ENCODE results near the gene CRYBG3.

Gene CRYBG3

GRCh38 chr3:97835761-97836160 lies 13.9 kb downstream of the CRYBG3 start:
- Histone ChIP-seq H3K4me1 (ENCODE audit: insufficient read depth, insufficient read length) (no peaks in the 10 kb centered on the region), H3K9me3 (ENCODE audit: insufficient read depth, low read length) (no peaks in the 10 kb centered on the region), H3K9ac (ENCODE audit: insufficient read length, low read depth) (no peak overlapping the region), H3K4me3 (ENCODE audit: insufficient read length, low read depth) (no peak overlapping the region), H3K36me3 (ENCODE audit: insufficient read depth, insufficient read length, low read length) (no peaks in the 10 kb centered on the region), H3K27me3 (ENCODE audit: insufficient read depth, insufficient read length) (no peaks in the 10 kb centered on the region)
- TF ChIP-seq ZNF274 (IDR thresholded peaks at IDR 0.05; ENCODE audit: low read depth, low read length) (no peak), YY1 (IDR thresholded peaks at IDR 0.05; ENCODE audit: insufficient read depth, insufficient read length) (no peak), SUZ12 (IDR thresholded peaks at IDR 0.05; ENCODE audit: extremely low read depth, insufficient read depth, insufficient read length) (no peak)
- no peak for DNase-seq (ENCODE audit: low read depth, low spot score)

GRCh38 chr3:97838393-97838792 lies 16.6 kb downstream of the CRYBG3 start:
- DNase-seq (ENCODE audit: low read depth, low spot score), result no peak
- H3K36me3 ChIP-seq (ENCODE audit: insufficient read depth, insufficient read length, low read length), result no peaks in the 10 kb centered on the region
- TF ChIP-seq SUZ12 (IDR thresholded peaks at IDR 0.05; ENCODE audit: extremely low read depth, insufficient read depth, insufficient read length) (no peak), ZNF274 (IDR thresholded peaks at IDR 0.05; ENCODE audit: low read depth, low read length) (no peak), YY1 (IDR thresholded peaks at IDR 0.05; ENCODE audit: insufficient read depth, insufficient read length) (no peak)
- no peak overlapping the region for H3K4me3 ChIP-seq (ENCODE audit: insufficient read length, low read depth)
- H3K9ac ChIP-seq (ENCODE audit: insufficient read length, low read depth), result no peak overlapping the region
- no peaks in the 10 kb centered on the region for H3K4me1 ChIP-seq (ENCODE audit: insufficient read depth, insufficient read length)
- no peaks in the 10 kb centered on the region for H3K9me3 ChIP-seq (ENCODE audit: insufficient read depth, low read length)
- H3K27me3 ChIP-seq (ENCODE audit: insufficient read depth, insufficient read length), result no peaks in the 10 kb centered on the region

- Histone ChIP-seq H3K36me3 (ENCODE audit: insufficient read depth, insufficient read length, low read length) (no peaks in the 10 kb centered on the region), H3K4me1 (ENCODE audit: insufficient read depth, insufficient read length) (no peaks in the 10 kb centered on the region), H3K9me3 (ENCODE audit: insufficient read depth, low read length) (no peaks in the 10 kb centered on the region), H3K9ac (ENCODE audit: insufficient read length, low read depth) (no peak overlapping the region), H3K27me3 (ENCODE audit: insufficient read depth, insufficient read length) (no peaks in the 10 kb centered on the region), H3K4me3 (ENCODE audit: insufficient read length, low read depth) (no peak overlapping the region)
- DNase-seq (ENCODE audit: low read depth, low spot score), result no peak
- TF ChIP-seq YY1 (IDR thresholded peaks at IDR 0.05; ENCODE audit: insufficient read depth, insufficient read length) (no peak), ZNF274 (IDR thresholded peaks at IDR 0.05; ENCODE audit: low read depth, low read length) (no peak), SUZ12 (IDR thresholded peaks at IDR 0.05; ENCODE audit: extremely low read depth, insufficient read depth, insufficient read length) (no peak)
These were observed 18.1 kb downstream of the CRYBG3 start for GRCh38 chr3:97839944-97840343.

GRCh38 chr3:97841304-97841703 lies 19.5 kb downstream of the CRYBG3 start:
- no peaks in the 10 kb centered on the region for H3K27me3 ChIP-seq (ENCODE audit: insufficient read depth, insufficient read length)
- no peak overlapping the region for H3K4me3 ChIP-seq (ENCODE audit: insufficient read length, low read depth)
- no peaks in the 10 kb centered on the region for H3K9me3 ChIP-seq (ENCODE audit: insufficient read depth, low read length)
- no peak overlapping the region for H3K9ac ChIP-seq (ENCODE audit: insufficient read length, low read depth)
- no peak for DNase-seq (ENCODE audit: low read depth, low spot score)
- TF ChIP-seq YY1 (IDR thresholded peaks at IDR 0.05; ENCODE audit: insufficient read depth, insufficient read length) (no peak), SUZ12 (IDR thresholded peaks at IDR 0.05; ENCODE audit: extremely low read depth, insufficient read depth, insufficient read length) (no peak), ZNF274 (IDR thresholded peaks at IDR 0.05; ENCODE audit: low read depth, low read length) (no peak)
- no peaks in the 10 kb centered on the region for H3K36me3 ChIP-seq (ENCODE audit: insufficient read depth, insufficient read length, low read length)
- H3K4me1 ChIP-seq (ENCODE audit: insufficient read depth, insufficient read length), result no peaks in the 10 kb centered on the region

GRCh38 chr3:97841956-97842355 lies 20.1 kb downstream of the CRYBG3 start:
- DNase-seq (ENCODE audit: low read depth, low spot score), result no peak

GRCh38 chr3:97848779-97849178 lies 27.0 kb downstream of the CRYBG3 start:
- TF ChIP-seq SUZ12 (IDR thresholded peaks at IDR 0.05; ENCODE audit: extremely low read depth, insufficient read depth, insufficient read length), result no peak
- Histone ChIP-seq H3K4me1 (ENCODE audit: insufficient read depth, insufficient read length) (no peaks in the 10 kb centered on the region), H3K36me3 (ENCODE audit: insufficient read depth, insufficient read length, low read length) (no peaks in the 10 kb centered on the region), H3K27me3 (ENCODE audit: insufficient read depth, insufficient read length) (no peaks in the 10 kb centered on the region), H3K9ac (ENCODE audit: insufficient read length, low read depth) (no peak overlapping the region), H3K4me3 (ENCODE audit: insufficient read length, low read depth) (no peak overlapping the region), H3K9me3 (ENCODE audit: insufficient read depth, low read length) (no peaks in the 10 kb centered on the region)
- DNase-seq (ENCODE audit: low read depth, low spot score), result no peak

More at GRCh38 chr3:97841956-97842355, 20.1 kb downstream of the CRYBG3 start:
- H3K36me3 ChIP-seq (ENCODE audit: insufficient read depth, insufficient read length, low read length), result no peaks in the 10 kb centered on the region
- TF ChIP-seq SUZ12 (IDR thresholded peaks at IDR 0.05; ENCODE audit: extremely low read depth, insufficient read depth, insufficient read length), result no peak
- no peaks in the 10 kb centered on the region for H3K4me1 ChIP-seq (ENCODE audit: insufficient read depth, insufficient read length)
- no peaks in the 10 kb centered on the region for H3K27me3 ChIP-seq (ENCODE audit: insufficient read depth, insufficient read length)
- no peaks in the 10 kb centered on the region for H3K9me3 ChIP-seq (ENCODE audit: insufficient read depth, low read length)
- H3K9ac ChIP-seq (ENCODE audit: insufficient read length, low read depth), result no peak overlapping the region
- no peak overlapping the region for H3K4me3 ChIP-seq (ENCODE audit: insufficient read length, low read depth)

GRCh38 chr3:97857401-97857800 lies 35.6 kb downstream of the CRYBG3 start:
- no peaks in the 10 kb centered on the region for H3K36me3 ChIP-seq (ENCODE audit: insufficient read depth, insufficient read length, low read length)
- no peaks in the 10 kb centered on the region for H3K27me3 ChIP-seq (ENCODE audit: insufficient read depth, insufficient read length)
- H3K4me1 ChIP-seq (ENCODE audit: insufficient read depth, insufficient read length), result no peaks in the 10 kb centered on the region
- TF ChIP-seq ZNF274 (IDR thresholded peaks at IDR 0.05; ENCODE audit: low read depth, low read length) (no peak), YY1 (IDR thresholded peaks at IDR 0.05; ENCODE audit: insufficient read depth, insufficient read length) (no peak), SUZ12 (IDR thresholded peaks at IDR 0.05; ENCODE audit: extremely low read depth, insufficient read depth, insufficient read length) (no peak)
- H3K4me3 ChIP-seq (ENCODE audit: insufficient read length, low read depth), result no peak overlapping the region
- no peak overlapping the region for H3K9ac ChIP-seq (ENCODE audit: insufficient read length, low read depth)
- no peak for DNase-seq (ENCODE audit: low read depth, low spot score)
- H3K9me3 ChIP-seq (ENCODE audit: insufficient read depth, low read length), result no peaks in the 10 kb centered on the region

GRCh38 chr3:97860364-97860763 lies 38.6 kb downstream of the CRYBG3 start:
- no peak for TF ChIP-seq SUZ12 (IDR thresholded peaks at IDR 0.05; ENCODE audit: extremely low read depth, insufficient read depth, insufficient read length)
- TF ChIP-seq YY1 (IDR thresholded peaks at IDR 0.05; ENCODE audit: insufficient read depth, insufficient read length), result no peak
- TF ChIP-seq ZNF274 (IDR thresholded peaks at IDR 0.05; ENCODE audit: low read depth, low read length), result no peak
- H3K9me3 ChIP-seq (ENCODE audit: insufficient read depth, low read length), result no peaks in the 10 kb centered on the region

More at GRCh38 chr3:97860364-97860763, 38.6 kb downstream of the CRYBG3 start:
- no peak for DNase-seq (ENCODE audit: low read depth, low spot score)
- Histone ChIP-seq H3K4me3 (ENCODE audit: insufficient read length, low read depth) (no peak overlapping the region), H3K27me3 (ENCODE audit: insufficient read depth, insufficient read length) (no peaks in the 10 kb centered on the region), H3K4me1 (ENCODE audit: insufficient read depth, insufficient read length) (no peaks in the 10 kb centered on the region), H3K36me3 (ENCODE audit: insufficient read depth, insufficient read length, low read length) (peaks cover 5% of the 10 kb centered on the region), H3K9ac (ENCODE audit: insufficient read length, low read depth) (no peak overlapping the region)

Measured in NT2/D1 (cell line).